Fibroblast of lung (primary cell): ENCODE results near the gene ZKSCAN4. TPM values are rescaled to one million over a fixed set of nuclear protein-coding genes. Genes with fewer than 3 reads are reported as not detected.

Experiments used
- DNase-seq, 2 donors: peaks; one replicate each; pipeline versions ENCODE4 v3.0.0 to v3.0.0-alpha.2; 2010; ENCODE audit warnings: low read depth in 2 of 2
- H2AFZ ChIP-seq: 2 replicates; pipeline ENCODE4 v1.5.1; 2012; ENCODE audit warnings: low read length, control low read depth, inconsistent platforms
- H3K27ac ChIP-seq: 2 replicates; pipeline ENCODE4 v1.5.1; 2011; ENCODE audit warnings: low read length, control low read depth; ENCODE audit not compliant: insufficient read depth
- H3K27me3 ChIP-seq: 2 replicates; pipeline ENCODE4 v1.5.1; 2011; ENCODE audit warnings: mild to moderate bottlenecking, low read length; ENCODE audit not compliant: control insufficient read depth, insufficient read depth
- H3K36me3 ChIP-seq: 2 replicates; pipeline ENCODE4 v1.5.1; 2011; ENCODE audit warnings: low read length; ENCODE audit not compliant: control insufficient read depth, insufficient read depth
- H3K4me1 ChIP-seq: 2 replicates; pipeline ENCODE4 v1.5.1; 2011; ENCODE audit warnings: low read length; ENCODE audit not compliant: control insufficient read depth, insufficient read depth; ENCODE audit errors: extremely low read depth
- H3K4me2 ChIP-seq: 2 replicates; pipeline ENCODE4 v1.5.1; 2011; ENCODE audit warnings: low read length, control low read depth; ENCODE audit not compliant: insufficient read depth; ENCODE audit errors: extremely low read depth
- H3K4me3 ChIP-seq, 4 experiments: fragments of 200-600 bp in 1 of 4; sonication (generic) in 1 of 4; replicated peaks in 1 of 4; 2 replicates each; pipeline ENCODE4 v1.5.1; 2011 to 2016; ENCODE audit warnings: low read length in 4 of 4, low read depth in 3 of 4, mild to moderate bottlenecking in 3 of 4, control low read depth in 2 of 4, inconsistent platforms in 1 of 4, mixed read lengths in 1 of 4; ENCODE audit not compliant: insufficient read depth in 1 of 4; ENCODE audit errors: control extremely low read depth in 1 of 4
- H3K79me2 ChIP-seq: 2 replicates; pipeline ENCODE4 v1.5.1; 2012; ENCODE audit warnings: mild to moderate bottlenecking, low read length, inconsistent platforms; ENCODE audit not compliant: control insufficient read depth, insufficient read depth
- H3K9ac ChIP-seq: 2 replicates; pipeline ENCODE4 v1.5.1; 2011; ENCODE audit warnings: mild to moderate bottlenecking, low read length, control low read depth; ENCODE audit not compliant: insufficient read depth
- H3K9me3 ChIP-seq: 2 replicates; pipeline ENCODE4 v1.5.1; 2012; ENCODE audit warnings: low read depth, low read length; ENCODE audit not compliant: control insufficient read depth, insufficient read depth
- H4K20me1 ChIP-seq: 2 replicates; pipeline ENCODE4 v1.5.1; 2011; ENCODE audit warnings: low read length; ENCODE audit not compliant: control insufficient read depth, insufficient read depth; ENCODE audit errors: extremely low read depth
- EZH2 ChIP-seq: IDR thresholded peaks from 2 replicates; pipeline ENCODE4 v1.5.1; 2012; ENCODE audit warnings: low read length, control low read depth, mild to moderate bottlenecking; ENCODE audit errors: missing control alignments
- polyA plus RNA-seq, 2 donors: library from polyadenylated mRNA; depleted of rRNA in 1 of 2; stranded (reverse) in 1 of 2; unstranded in 1 of 2; fragments of >200 nt; gene quantifications; 2 replicates each; pipeline ENCODE4 v1.2.1, GENCODE V29; 2011 to 2012; ENCODE audit warnings: missing spikeins in 1 of 2
- total RNA-seq: library from RNA; depleted of rRNA; stranded (reverse); fragments of >200 nt; gene quantifications from 2 replicates; pipeline ENCODE4 v1.2.1, GENCODE V29; 2014
- TF ChIP-seq, protein P1 (sequence below), 2 donors: IDR thresholded peaks in 1 of 2; conservative IDR thresholded peaks in 1 of 2; 1 replicate in 1 of 2; 2 replicates in 1 of 2; pipeline ENCODE4 v1.5.1; 2011 to 2012; ENCODE audit warnings: low read length in 2 of 2, control low read depth in 1 of 2, inconsistent platforms in 1 of 2, low read depth in 1 of 2, mild to moderate bottlenecking in 1 of 2

The ZKSCAN4 gene
- total and polyA plus RNA-seq, 2 donors (not counting 1 experiment from before 2014, with no cell fraction given), result 4.4 to 7.3 TPM

DNA sequence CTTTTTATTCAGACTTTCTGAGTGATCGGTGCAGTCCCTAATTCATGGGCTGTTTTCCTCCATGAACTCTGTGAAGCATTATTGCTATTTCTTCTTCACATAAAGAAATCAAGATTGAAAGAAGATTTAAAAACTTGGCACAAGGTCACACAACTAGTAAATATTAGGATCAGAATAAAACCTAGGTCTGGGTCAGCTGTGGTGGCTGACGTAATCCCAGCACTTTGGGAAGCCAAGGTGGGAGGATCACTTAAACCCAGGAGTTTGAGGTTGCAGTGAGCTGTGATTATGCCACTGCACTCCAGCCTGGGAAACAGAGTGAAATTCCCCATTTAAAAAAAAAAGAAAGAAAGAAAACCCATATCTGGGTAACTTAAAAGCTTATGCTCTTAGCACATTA, 25.6 kb downstream of the ZKSCAN4 start:
- no peak overlapping the region for H2AFZ ChIP-seq
- DNase-seq, result no peak
- H3K9me3 ChIP-seq, result no peaks in the 10 kb centered on the region
- no peak overlapping the region for H3K27ac ChIP-seq
- H3K9ac ChIP-seq, result no peak overlapping the region
- H3K79me2 ChIP-seq, result peaks cover 11% of the 10 kb centered on the region
- no peak for TF ChIP-seq EZH2
- TF ChIP-seq, protein P1, sequence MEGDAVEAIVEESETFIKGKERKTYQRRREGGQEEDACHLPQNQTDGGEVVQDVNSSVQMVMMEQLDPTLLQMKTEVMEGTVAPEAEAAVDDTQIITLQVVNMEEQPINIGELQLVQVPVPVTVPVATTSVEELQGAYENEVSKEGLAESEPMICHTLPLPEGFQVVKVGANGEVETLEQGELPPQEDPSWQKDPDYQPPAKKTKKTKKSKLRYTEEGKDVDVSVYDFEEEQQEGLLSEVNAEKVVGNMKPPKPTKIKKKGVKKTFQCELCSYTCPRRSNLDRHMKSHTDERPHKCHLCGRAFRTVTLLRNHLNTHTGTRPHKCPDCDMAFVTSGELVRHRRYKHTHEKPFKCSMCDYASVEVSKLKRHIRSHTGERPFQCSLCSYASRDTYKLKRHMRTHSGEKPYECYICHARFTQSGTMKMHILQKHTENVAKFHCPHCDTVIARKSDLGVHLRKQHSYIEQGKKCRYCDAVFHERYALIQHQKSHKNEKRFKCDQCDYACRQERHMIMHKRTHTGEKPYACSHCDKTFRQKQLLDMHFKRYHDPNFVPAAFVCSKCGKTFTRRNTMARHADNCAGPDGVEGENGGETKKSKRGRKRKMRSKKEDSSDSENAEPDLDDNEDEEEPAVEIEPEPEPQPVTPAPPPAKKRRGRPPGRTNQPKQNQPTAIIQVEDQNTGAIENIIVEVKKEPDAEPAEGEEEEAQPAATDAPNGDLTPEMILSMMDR (conservative IDR thresholded peaks at IDR 0.05 in 1 of 2, IDR thresholded peaks at IDR 0.05 in 1 of 2; ENCODE audit: low read depth in 1 of 2, low read length in 2 of 2), result no peak
- peak overlapping the region in 2 of 4 experiments; percentile 75 to 84 for H3K4me3 ChIP-seq
- H4K20me1 ChIP-seq, result no peaks in the 10 kb centered on the region
- peaks cover 2% of the 10 kb centered on the region for H3K4me1 ChIP-seq
- H3K27me3 ChIP-seq, result no peaks in the 10 kb centered on the region
- H3K36me3 ChIP-seq, result peaks cover 12% of the 10 kb centered on the region
- peak overlapping the region; percentile 86 for H3K4me2 ChIP-seq

DNA sequence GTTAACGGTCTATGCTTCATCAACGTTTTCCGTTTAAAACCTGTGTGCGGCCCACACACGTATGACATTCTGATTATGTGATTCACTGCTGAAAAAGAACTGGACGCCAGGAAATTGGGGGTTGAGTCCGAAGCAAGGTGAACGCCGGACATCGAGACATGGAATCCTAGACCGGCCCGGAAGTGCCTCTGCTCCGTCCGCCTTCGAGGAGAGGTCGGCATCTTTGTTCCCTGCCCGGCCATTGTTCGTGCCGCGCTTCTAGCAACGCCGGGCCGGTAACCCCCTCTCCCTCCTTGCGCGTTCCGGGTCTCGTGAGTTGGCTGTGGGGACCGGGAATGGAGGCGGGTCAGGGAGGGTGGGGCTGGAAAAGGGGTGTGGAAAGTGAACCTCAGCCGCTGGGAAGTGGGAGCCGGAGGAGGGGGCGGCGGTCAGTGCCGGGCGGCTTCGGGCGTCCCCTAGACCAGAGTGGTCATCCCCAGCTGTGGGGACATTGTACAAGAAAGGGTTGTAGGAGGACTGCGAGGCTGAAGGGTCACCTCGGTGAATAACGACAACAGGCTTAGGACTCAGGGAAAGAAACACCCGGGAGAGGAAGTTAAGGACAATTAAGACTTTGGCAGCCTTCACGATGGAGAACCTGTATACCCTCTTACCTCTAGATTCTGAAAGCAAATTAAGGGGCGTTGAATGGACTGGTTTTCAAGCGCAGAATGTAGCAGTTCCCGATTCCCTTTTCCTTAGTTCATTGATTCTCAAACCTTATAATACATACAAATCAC, 26.8 kb downstream of the ZKSCAN4 start, which contains the start of gene ZSCAN9:
Gene ZSCAN9 (plus strand): TSS at position 220 of the 779 bp plus-strand sequence. CDS start 1,810 bp downstream, outside the sequence.
- H3K27ac ChIP-seq, result peak within 1 kb of the TSS; percentile 69
- H3K4me1 ChIP-seq, result peaks cover 2% of the 10 kb centered on the region
- H3K36me3 ChIP-seq, result peaks cover 12% of the 10 kb centered on the region
- TF ChIP-seq, protein P1 (conservative IDR thresholded peaks at IDR 0.05 in 1 of 2, IDR thresholded peaks at IDR 0.05 in 1 of 2; ENCODE audit: low read depth in 1 of 2, low read length in 2 of 2), result no peak
- no peak for TF ChIP-seq EZH2
- H3K79me2 ChIP-seq, result peaks cover 11% of the 10 kb centered on the region
- no peaks in the 10 kb centered on the region for H3K9me3 ChIP-seq
- H3K4me2 ChIP-seq, result peak within 1 kb of the TSS; percentile 86
- no peaks in the 10 kb centered on the region for H4K20me1 ChIP-seq
- peak within 1 kb of the TSS; percentile 90 for H2AFZ ChIP-seq
- H3K9ac ChIP-seq, result peak within 1 kb of the TSS; percentile 69
- peak within 1 kb of the TSS; percentile 71 to 93 (median 80) for H3K4me3 ChIP-seq
- peak; percentile 88 to 93 for DNase-seq
- H3K27me3 ChIP-seq, result no peaks in the 10 kb centered on the region

DNA sequence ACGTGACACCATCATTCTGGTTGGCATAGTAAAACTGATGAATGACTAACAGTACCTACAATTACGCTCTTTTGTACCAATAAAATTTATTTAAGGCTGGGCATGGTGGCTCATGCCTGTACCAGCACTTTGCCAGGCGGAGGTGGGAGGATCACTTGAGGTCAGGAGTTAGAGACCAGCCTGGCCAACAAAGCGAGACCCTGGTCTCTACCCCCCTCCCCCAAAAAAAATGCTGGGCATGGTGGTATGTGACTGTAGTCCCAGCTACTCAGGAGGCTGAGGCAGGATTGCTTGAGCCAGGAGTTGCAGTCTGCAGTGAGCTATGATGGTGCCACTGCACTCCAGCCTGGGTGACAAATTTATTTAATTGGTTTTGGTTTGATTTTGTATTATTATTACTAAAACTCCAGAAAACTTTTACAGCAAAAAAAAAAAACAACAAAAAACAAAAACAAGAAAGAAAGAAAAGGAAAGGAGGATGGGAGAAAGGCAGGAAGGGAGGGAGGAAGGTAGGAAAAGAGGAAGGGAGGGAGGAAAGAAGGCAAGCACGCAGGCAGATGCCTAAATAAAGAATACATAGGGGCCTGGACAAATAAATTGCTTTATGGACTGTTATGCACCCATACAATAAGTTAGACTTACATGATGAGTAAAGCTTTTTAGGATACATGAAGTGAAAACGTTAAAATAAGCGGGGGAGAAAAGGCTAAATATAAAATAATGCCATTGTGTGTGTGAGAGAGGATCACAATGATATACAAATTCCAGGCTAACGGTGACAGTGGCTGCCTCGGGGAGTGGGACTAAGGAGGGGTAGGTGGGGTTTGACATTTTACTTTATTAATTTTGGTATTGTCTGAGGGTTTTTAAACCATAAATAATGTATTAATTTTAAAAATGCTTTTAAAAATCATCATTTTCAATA, 27.7 kb downstream of the ZKSCAN4 start:
- peaks cover 11% of the 10 kb centered on the region for H3K79me2 ChIP-seq
- peak overlapping the region; percentile 90 for H2AFZ ChIP-seq
- H3K4me2 ChIP-seq, result peak overlapping the region; percentile 86
- peak overlapping the region; percentile 69 for H3K9ac ChIP-seq
- no peaks in the 10 kb centered on the region for H3K27me3 ChIP-seq
- peaks cover 11% of the 10 kb centered on the region for H3K36me3 ChIP-seq
- no peaks in the 10 kb centered on the region for H4K20me1 ChIP-seq
- H3K27ac ChIP-seq, result peak overlapping the region; percentile 69
- DNase-seq, result no peak
- peaks cover 2% of the 10 kb centered on the region for H3K4me1 ChIP-seq
- peak overlapping the region; percentile 71 to 93 (median 80) for H3K4me3 ChIP-seq
- H3K9me3 ChIP-seq, result no peaks in the 10 kb centered on the region
- TF ChIP-seq, protein P1 (conservative IDR thresholded peaks at IDR 0.05 in 1 of 2, IDR thresholded peaks at IDR 0.05 in 1 of 2; ENCODE audit: low read depth in 1 of 2, low read length in 2 of 2), result no peak
- no peak for TF ChIP-seq EZH2
